Lung microvascular endothelial cell (primary cell): Measurements from ENCODE around the gene CHORDC1. TPM values are rescaled to one million over a fixed set of nuclear protein-coding genes. Genes with fewer than 3 reads are reported as not detected.
"Not testable (repeated sequence)": the region's sequence is repeated elsewhere in the genome, so short reads cannot be mapped to it uniquely, and the experiment has no call there.

Experiments
- DNase-seq, 2 donors: peaks; one replicate each; pipeline versions ENCODE4 v3.0.0 to v3.0.0-alpha.2; 2010; ENCODE audit warnings: low read depth in 2 of 2
- total RNA-seq: library from RNA; depleted of rRNA; stranded (reverse); fragments of >200 nt; gene quantifications from 2 replicates; pipeline ENCODE4 v1.2.1, GENCODE V29; 2014

CHORDC1 gene
- 13.7 and 19.8 TPM in 2 replicates for total RNA-seq

DNA sequence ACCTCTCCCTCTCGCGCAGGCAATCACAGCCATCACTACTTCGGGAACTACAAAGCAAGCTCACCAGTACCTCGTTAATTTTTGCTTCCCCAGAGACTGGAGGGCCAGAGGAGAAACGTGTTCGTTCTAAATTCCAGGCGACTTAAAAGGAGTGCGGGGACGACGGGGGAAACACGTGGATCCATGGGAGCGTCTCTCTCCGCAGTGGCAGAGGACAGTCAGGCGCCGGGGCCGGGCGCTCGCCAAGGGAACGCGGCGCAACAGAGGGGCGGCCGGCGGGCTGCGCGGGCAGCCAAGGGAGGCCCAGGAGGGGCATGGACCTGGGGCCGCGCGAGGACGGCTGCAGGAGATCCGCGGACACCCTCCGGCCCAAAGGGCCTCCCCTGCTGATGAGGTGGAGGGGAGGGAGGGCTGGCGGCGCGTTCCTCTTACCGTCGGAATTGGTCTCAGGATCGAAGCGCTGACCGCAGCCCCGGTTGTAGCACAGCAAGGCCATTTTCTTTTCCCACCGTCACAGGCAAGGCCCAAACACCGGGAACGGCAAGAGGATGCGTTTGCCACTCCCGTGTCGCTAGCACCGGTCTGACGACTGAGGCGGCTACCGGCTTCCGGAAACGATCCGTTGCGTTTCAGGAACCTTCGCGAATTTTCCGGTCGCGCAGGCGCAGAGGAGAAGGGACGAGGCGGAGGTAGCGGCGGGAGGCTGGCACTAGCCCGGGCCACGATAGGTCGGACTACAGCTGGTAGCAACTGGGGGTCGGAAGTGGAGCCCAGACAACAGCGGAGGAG is at the start of gene CHORDC1:
Gene CHORDC1, minus strand, starts transcription at position 591 of the 789 bp plus-strand sequence. Its CDS starts 95 bp downstream, at position 496.
- peak; percentile 86 to 92 for DNase-seq

DNA sequence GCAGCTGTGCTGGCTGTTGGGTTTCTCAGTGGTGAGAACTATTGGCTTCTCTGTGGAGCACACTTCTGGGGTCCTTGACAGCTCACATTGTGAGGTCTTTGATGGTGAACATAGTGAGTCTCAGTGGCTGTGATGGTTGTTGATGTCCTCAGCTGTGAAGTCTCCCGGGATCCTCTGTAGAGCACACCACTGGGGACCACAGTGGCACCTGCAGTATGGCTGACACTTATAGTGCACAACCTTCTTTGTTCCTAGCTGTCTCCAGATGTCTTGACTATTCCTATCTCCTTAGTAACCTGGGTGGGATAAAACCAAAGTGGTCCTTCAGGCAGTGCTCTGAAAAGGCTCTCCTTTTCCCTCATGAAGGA is 34.3 kb upstream of the CHORDC1 start:
- DNase-seq = no peak

DNA sequence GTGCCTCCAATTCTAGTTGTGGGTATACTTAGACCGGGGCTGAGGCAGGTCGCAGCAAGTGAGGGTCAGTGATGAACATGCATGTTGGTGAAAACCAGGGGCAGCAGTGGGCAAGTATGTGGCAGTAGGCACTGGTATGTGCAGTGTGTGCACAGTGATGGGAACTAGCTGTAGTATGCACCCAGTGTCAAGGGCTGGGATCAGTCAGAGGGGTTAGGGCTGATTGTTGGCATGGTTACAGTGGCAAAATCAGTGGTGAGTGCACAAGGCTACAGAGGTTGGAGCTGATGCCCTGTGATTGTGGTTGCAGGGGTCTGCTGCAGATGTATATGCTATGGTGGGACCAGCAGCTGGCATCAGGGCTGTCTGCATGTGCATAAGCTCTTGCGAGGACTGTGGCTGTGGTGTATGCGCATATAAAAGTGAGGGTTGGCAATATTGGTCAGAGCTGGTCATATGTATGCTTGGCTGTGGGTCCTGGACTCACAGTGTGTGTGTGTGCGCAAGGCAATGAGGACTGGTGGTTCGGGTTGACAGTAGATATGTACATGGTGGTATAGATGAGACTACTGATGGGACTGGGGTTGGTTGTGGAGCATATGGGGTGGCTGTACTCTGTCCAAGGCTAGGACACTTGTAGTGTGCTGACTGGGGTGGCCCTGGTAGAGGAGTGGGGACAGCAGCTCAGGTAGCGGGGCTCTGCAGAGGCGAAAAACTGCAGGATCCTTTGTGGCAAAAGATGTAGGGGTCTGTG is 33.7 kb upstream of the CHORDC1 start:
- DNase-seq = no peak

DNA sequence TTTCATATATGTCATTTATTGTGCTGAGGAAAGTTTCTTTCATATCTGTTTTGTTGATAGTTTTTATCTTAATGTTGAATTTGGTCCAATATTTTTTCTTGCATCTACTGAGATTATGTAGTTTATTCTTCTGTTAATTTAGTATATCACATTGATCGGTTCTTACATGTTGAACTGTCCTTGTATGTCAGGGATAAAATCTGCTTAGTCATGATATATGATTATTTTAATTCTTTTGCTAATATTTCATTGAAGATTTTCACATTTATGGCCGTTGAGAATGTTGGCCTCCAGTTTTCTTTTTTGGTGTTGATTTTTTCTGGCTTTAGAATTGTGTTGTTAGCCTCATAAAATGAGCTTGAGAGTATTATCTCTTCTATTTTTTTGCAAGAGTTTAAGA is 31.2 kb upstream of the CHORDC1 start:
- no peak for DNase-seq

DNA sequence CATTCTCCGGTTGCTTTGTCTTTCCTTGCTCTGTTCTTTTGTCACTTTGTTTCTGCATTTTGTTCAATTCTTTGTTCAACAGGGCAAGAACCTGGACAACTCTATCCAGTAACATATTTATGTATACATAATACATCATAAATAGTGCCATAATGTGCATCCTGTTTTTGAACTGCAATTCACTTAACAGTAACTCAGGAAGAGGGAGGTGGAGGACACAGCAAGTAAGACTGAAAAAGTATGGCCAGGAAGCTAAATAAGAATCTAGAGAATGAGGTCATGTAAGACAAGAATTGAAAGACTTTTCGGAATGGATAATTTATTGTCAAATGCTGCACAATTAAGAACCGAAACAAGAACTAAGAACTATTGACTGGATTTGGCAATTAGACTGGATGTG is 29.2 kb upstream of the CHORDC1 start:
- peak in 1 of 2 donors; percentile 2 for DNase-seq

DNA sequence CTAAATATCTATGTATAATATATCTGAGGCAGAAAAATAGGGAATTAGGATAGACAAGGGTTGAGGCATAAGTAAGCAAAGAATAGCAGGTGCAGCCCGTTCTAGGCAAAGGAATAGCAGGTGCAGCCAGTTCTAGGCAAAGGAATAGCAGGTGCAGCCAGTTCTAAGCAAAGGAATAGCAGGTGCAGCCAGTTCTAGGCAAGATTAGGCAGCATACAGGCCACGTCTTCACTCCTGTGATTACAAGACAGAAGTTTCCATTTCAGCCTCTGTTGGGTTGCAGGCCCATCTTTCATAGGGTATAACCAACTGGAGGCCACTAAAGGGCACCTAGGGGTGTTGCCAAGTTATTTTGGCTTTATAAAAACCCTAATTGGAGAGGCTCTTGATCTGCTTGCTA is 28.8 kb upstream of the CHORDC1 start:
- no peak for DNase-seq

DNA sequence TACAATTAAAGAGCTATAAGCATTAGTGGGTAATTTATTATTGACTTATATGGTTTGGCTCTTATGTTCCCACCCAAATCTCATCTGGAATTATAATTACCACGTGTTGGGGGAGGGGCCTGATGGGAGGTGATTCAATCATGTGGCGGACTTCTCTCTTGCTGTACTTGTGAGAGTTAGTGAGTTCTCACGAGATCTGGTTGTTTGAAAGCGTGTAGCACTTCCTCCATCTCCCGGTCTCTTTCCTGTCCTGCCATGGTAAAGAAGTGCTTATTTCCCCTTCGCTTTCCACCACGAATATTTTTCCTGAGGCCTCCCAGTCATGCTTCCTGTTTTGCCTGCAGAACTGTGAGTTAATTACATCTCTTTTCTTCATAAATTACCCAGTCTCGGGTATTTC is 28.1 kb upstream of the CHORDC1 start:
- DNase-seq = peak; percentile 26 to 51

DNA sequence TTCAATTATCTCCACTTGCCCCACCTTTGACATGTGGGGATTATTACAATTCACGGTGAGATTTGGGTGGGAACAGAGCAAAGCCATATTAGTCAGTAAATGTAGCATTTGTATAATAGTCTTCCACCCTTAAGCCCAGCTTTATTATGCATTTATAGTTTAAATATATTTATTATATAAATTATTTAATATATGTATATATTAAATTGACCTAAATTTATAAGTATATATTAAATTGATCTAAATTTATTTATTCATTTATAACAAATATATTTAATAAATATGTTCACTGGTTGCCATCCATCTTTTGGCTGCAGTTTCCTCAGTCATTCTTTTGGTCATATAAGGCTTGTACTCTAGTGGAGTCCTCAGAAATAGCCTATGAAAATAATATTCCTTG is 23.6 kb upstream of the CHORDC1 start:
- no peak for DNase-seq

DNA sequence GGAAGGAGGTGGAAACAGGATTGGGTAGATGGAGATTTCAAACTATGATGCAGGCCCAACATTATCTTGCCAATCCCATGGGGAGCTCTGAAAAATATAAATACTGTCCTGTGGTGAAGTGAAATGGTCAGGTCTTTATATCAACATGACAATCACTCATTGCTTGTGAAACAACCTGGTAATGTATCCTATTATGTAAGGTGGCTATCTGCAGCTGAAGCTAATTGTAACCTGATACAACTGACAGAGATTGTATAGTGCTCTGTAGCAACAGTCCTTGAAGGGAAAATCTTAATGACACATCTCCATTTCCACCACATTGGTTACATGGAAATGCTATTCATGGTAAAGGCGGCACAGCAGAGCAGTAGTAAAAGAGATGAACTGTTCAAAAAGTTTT is 20.7 kb upstream of the CHORDC1 start:
- no peak for DNase-seq

DNA sequence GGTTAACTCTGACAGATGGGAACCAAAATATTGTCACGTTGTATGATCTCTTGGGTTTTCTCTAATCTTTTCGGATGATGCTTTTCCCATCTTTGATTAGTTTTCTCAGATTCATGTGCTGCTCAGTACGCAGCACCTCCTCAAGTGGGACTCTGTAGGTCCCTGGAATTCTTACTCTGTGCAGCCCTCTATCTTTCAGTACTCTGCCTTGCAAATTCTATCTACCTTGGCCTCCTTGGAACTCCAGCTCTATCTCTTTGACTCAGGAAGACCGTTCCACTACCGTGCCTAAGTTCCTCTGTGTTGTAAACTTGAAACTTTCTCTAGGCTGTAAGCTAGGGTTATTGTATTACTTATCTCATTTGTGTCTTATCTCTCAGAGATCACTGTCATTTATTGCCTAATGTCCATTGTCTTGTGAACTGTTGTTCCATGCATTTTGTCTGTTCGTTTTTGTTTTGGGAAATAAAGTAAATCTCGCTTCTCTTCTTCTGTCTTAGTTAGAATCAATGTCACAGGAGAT is 20.1 kb upstream of the CHORDC1 start:
- no peak for DNase-seq

DNA sequence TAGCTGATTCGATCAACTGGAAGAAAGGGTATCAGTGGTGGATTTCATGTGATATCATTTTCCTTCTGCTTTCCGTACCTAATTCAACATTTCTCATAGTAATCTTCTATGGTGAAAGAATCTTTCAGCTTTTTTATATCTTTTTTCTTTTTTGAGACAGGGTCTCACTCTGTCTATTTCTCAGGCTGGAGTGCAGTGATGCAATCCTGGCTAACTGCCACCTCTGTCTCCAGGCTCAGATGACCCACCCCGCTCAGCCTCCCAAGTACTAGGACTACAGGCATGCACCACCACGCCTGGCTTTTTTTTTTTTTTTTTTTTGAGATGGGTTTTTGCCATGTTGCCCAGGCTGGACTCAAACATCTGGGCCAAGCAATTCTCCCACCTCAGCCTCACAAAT is 18.6 kb upstream of the CHORDC1 start:
- no peak for DNase-seq

DNA sequence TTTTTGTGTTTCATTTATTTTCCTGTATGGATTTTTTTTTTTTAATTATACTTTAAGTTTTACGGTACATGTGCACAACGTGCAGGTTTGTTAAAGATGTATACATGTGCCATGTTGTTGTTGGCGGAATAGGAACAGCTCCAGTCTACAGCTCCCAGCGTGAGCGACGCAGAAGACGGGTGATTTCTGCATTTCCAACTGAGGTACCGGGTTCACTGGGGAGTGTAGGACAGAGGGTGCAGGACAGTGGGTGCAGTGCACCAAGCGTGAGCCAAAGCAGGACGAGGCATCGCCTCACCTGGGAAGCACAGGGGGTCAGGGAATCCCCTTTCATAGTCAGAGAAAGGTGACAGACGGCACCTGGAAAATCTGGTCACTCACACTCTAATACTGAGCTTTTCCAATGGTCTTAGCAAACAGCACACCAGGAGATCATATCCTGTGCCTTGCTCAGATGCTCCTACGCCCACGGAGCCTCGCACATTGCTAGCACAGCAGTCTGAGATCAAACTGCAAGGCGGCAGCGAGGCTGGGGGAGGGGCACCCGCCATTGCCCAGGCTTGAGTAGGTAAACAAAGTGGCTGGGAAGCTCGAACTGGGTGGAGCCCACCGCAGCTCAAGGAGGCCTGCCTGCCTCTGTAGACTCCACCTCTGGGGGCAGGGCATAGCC is 17.3 kb upstream of the CHORDC1 start:
- not testable (repeated sequence) for DNase-seq

DNA sequence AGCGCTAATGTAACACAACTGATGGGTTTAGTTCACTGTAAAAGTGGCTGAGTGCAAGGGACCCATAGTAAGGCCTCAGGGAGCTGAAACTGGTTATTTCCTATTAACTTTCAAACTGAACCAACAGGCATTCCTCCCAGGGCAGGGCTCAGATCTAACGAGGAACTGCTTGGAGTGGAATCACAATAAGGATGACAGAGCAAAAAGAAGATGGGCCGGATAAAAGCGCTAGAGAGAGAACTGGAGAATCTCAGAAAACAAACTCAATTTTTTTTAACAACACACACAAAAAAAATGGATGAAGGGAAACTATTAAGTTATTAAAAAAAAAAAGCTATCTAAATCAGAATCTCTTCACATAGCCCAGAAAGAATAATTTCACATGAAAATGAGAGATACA is 14.2 kb upstream of the CHORDC1 start:
- no peak for DNase-seq

DNA sequence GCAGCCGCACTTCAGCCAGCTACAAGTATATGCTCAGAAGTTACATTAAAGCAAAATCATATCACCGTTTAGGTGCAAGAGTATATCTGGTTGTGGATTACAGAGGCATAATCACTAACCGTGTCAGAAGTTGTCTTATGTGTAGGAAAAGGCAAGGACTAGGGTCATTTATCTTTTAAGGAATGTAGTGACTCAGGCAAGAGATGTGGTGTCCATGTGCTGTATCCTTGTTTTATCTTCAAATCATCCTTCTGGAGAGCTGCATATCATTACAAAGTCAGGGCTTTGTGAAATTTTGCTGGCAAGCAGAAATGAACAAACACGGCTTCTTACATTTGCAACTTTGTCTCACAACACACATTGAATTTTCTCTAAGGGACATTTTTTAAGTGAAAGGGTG is 12.7 kb upstream of the CHORDC1 start:
- DNase-seq = no peak

DNA sequence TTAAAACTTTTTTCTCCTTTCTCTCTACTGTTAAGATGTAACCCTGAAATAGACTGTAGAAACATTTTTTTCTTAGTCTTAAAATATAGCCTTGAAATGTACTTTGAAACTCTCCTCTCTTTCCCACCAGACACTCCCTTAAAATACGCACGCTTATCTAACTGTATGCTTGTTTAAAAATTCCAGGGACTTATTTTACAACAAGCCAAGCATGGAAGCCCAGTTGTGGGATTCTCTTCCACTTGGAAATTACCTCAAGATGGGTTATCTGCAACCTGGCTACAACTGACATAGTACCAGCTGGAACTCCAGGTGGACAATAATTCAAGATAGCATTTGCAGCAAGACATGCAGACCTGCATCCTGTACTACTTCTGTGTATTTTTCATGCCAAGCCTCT is 12.1 kb upstream of the CHORDC1 start:
- no peak for DNase-seq

DNA sequence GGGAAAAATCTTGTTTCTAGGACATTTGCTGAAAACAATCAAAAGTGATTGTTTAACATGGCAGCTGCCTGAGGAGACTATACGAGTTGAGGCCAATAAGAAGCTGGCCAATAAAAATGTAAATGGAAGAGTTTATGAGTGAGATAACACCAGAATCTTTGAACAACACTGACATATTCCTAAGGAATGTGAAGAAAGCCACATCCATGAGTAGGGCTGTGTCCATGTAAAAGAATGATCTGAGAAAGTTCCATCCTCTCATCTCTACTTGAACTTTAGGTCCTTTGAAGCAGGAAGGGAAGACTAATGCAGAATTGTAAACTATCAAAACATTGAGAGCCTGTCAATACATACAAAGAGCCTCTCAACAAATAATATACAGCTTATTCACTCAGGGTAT is 6.9 kb upstream of the CHORDC1 start:
- no peak for DNase-seq

DNA sequence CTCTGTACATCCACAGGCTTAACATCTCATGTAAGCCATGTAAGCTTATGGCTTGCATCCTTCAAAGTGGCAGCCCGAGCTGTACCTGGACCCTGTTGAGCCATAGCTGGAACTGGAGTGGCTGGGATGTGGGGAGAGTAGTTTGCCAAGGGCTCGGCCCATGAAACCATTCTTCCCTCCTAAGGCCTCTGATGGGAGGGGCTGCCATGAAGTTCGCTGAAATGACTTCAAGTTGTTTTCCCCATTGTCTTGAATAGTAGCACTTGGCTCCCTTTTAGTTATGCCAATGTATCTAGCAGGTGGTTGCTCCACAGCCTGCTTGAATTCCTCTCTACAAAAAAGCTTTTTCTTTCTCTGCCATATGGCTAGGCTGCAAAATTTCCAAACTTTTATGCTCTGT is 5.2 kb upstream of the CHORDC1 start:
- DNase-seq = no peak

DNA sequence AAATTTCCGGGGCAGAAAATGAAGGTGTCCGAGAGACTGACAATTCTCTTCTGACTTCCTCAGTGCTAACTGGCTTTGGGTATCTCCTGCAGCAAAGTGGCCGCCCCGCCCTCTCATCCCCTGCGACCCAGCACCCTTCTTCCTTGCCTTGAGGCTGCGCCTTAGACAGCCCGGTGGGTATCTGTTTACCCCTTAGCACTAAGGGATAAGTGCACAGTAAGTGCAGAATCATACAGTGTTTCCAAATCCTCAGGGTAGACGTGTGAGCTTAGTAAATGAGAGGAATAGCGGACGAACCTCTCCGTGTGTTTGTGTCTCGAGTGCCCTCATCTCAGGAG is 368 bp upstream of the CHORDC1 start:
- no peak for DNase-seq

DNA sequence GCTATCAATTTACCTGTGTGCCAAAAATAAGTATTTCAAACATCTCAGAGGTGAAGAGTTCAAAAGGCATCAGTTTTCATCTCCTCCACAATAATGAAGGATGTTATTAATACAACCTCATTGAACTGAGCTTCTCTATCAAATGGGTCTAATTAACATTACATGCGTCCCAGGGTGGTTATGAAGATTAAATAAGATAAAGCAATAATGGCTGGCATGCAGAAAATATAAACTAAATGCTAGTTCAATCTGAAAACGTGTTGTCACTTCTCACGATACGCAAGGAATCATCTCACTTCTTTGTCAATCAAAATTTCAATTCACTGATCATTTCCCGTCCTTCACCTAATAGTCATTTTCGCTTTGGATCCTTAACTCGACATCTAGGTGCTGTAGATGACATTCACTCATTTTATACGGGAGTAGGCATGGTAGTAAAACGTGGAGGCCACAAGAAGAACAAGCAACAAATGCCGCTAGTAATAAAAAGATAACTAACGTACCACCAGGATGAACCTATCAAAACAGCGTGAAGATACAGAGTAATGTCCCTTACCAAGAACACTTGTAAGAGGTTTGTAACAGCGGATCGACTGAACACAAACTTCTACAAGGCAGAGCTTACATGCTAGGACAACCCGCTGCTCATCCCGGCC is 918 bp downstream of the CHORDC1 start:
- DNase-seq = no peak

DNA sequence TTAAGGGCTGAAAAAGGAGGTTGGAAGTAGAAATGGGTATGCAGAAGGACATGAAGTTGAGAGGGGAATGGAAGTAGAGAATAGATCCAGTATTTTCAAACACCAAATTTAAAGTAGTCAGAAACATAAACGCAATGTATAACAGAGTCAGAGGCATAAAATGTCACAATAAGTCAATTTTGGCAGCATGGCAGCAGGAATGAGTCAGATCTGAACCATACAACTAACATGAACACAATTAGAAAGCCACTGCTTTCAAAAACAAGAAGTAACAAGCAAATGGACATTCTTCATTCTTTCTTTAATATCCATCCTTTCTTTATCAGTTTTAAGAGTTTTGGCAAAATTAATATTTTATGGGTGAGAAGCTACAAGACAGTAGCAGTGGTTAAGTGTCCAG is 2.5 kb downstream of the CHORDC1 start:
- DNase-seq = peak; percentile 31 to 33

DNA sequence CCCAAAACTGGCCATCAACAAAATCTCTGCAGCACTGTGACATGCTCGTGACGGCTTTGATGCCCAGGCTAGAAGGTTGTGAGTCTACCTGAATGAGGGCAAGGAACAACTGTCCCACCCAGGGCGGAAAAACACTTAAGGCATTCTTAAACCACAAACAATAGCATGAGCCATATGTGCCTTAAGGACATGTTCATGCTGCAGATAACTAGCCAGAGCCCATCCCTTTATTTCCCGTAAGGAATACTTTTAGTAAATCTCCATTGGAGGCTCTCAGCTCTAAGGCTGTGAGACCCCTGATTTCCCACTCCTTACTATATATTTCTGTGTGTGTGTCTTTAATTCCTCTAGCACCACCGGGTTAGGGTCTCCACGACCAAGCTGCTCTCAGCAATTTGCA is 3.4 kb downstream of the CHORDC1 start:
- DNase-seq = no peak

DNA sequence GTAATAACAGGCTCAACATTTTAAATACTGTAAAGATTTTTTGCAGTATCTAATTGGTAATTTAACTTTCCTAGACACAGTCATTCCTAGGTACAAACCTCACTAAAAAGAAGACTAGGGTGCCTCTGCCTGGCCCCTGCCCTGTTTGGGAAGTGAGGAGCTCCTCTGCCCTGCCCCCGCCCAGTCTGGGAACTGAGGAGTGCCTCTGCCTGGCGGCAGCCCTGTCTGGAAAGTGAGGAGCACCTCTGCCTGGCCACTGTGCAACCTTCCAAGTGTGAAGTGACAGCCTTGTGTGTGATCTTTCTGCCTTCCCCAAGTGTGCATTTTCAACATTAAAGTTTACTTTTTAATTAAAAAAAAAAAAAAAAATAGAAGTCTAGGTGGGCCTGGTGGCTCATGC is 4.2 kb downstream of the CHORDC1 start:
- DNase-seq = no peak
